Keratinocyte (primary cell): ENCODE results near the gene ALG3.

Experiments
- CTCF ChIP-seq, 3 experiments: IDR thresholded peaks in 1 of 3; conservative IDR thresholded peaks in 1 of 3; optimal IDR thresholded peaks in 1 of 3; 2 replicates in 2 of 3; 3 replicates in 1 of 3; pipeline versions ENCODE3 to v1.5.1; 2011; ENCODE audit warnings: low read length in 3 of 3, mild to moderate bottlenecking in 3 of 3, moderate library complexity in 2 of 3, control low read depth in 1 of 3, inconsistent platforms in 1 of 3; ENCODE audit not compliant: insufficient read depth in 2 of 3; ENCODE audit errors: extremely low read depth in 1 of 3
- EZH2 ChIP-seq: IDR thresholded peaks from one replicate; pipeline ENCODE4 v1.6.1; 2012; ENCODE audit warnings: inconsistent platforms, mild to moderate bottlenecking, low read length, moderate library complexity

DNA sequence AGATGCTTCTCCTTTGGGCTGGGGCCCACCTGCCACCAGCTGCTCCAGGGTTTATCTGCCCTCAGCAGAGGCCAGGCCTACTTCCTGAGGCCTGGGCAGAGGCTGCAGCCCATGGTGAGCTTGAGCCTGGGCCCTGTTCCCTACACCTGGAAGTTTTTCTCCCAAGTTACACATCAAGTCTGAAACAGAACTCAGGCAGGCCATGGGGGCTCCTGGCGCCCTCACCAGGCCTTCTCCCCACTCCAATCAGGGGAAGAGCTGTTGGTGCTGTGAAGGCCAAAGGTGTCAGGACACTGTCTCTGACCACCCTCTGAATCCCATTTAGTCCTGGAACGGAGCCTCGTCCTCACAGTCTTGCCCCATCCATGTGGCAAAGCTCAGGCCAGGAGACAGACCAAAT lies 12.1 kb downstream of the ALG3 start:
- TF ChIP-seq CTCF (optimal IDR thresholded peaks at IDR 0.05 in 1 of 3, IDR thresholded peaks at IDR 0.05 in 1 of 3, conservative IDR thresholded peaks at IDR 0.05 in 1 of 3; ENCODE audit: extremely low read depth in 1 of 3, insufficient read depth in 2 of 3, low read length in 3 of 3): no peak
- TF ChIP-seq EZH2: no peak
